Astrocyte (in vitro differentiated cells and primary cell): ENCODE measurements around the gene CD19.

Source experiments
- CTCF ChIP-seq: IDR thresholded peaks from 2 replicates; pipeline ENCODE4 v1.5.1; 2011; ENCODE audit warnings: low read depth, mild to moderate bottlenecking, inconsistent platforms, low read length, moderate library complexity; ENCODE audit not compliant: insufficient read depth
- EZH2 ChIP-seq: IDR thresholded peaks from 2 replicates; pipeline ENCODE4 v1.6.1; 2012; ENCODE audit warnings: mild to moderate bottlenecking, low read length, inconsistent platforms; ENCODE audit not compliant: insufficient read depth

- peak; percentile 36 for TF ChIP-seq CTCF
- no peak for TF ChIP-seq EZH2
Observed at GRCh38 chr16:28981517-28981916, 49.7 kb downstream of the CD19 start.
